Lung microvascular endothelial cell (primary cell): ENCODE results near the gene PSD2. TPM values are rescaled to one million over a fixed set of nuclear protein-coding genes. Genes with fewer than 3 reads are reported as not detected.

ENCODE experiments used
- DNase-seq, 2 donors: peaks; one replicate each; pipeline versions ENCODE4 v3.0.0 to v3.0.0-alpha.2; 2010; ENCODE audit warnings: low read depth in 2 of 2
- total RNA-seq: library from RNA; depleted of rRNA; stranded (reverse); fragments of >200 nt; gene quantifications from 2 replicates; pipeline ENCODE4 v1.2.1, GENCODE V29; 2014

The PSD2 gene
- total RNA-seq, 1 donor from 2014 or later: under 0.01 TPM

- no peak for DNase-seq
Observed at GRCh38 chr5:139872851-139873794, 77.5 kb downstream of the PSD2 start.

DNA sequence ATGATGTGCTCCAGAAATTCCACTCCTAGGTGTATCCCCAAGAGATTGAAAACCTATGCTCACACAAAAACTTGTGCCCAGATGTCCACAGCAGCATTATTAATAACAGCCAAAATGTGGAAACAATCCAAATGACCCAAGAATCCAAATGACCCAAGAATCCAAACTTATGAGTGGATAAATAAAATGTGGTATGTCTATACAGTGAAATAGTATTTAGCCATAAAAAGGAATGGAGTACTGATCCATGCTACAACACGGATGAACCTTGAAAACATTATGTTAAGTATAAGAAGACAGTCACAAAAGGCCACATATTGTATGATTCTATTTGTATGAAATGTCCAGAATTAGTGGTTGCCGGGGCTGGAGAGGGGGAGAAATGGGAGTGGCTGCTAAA, 80.3 kb downstream of the PSD2 start:
- DNase-seq: no peak

DNA sequence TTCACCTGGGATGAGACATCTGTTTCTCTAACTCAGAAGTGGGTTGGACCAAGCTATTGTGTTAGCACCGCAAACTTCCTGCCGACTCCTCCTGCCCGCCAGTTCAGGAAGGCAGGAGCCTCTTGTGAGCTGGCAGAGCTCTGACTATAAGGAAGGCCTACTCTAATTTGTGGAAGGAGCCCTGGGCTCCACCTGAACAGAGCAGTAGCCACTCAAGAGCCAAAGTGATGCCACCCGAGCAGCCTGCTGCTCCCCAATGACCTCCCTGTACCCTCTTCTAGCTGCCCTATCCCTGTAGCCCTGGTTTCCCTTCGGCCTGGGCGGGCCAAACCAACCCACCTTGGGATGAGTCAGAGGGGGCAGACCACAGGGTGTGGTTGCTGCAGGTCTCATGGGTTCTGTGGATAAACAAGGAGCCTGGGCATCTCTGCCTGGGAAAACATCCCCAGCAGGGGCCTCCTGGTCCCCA, 81.6 kb downstream of the PSD2 start:
- peak in 1 of 2 donors; percentile 24 for DNase-seq

- no peak for DNase-seq
Observed at GRCh38 chr5:139878093-139878492, 82.5 kb downstream of the PSD2 start.

DNA sequence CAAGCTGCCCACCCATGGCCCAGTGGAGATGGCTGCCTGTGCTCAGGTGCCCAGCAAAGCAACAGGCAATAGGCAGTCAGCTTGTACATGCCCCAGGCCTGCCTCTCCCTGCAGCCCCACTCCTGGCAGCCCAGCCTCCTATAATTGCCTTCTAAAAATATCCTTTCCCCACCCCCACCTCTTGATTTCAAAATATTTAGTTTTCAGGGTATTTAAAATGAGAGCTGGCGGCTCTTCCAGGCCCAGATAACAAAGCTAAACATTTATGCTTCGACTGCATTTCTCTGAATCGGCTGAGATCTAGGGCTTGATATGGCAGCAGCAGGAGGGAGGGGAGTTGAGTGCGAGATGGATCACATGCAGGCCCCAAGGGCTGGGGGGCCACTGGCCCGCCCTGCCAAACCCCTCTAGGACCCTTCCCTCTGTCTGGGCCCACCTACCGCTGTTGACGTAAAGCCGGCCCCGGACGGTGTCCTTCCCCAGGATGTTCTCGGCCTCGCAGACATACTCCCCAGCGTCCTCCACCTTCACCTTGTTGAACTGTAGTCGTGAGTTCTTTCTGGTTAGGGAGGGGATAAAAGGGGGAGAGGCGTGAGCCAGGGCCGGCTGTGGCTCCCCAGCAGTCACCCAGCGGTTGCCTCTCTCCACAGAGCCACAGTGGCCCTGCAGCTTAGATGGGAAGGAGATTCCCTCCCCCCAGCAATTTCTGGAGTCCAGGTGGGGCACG, 85.0 kb downstream of the PSD2 start:
- DNase-seq: no peak

GRCh38 chr5:139881143-139881733, 85.6 kb downstream of the PSD2 start:
- DNase-seq: no peak

DNA sequence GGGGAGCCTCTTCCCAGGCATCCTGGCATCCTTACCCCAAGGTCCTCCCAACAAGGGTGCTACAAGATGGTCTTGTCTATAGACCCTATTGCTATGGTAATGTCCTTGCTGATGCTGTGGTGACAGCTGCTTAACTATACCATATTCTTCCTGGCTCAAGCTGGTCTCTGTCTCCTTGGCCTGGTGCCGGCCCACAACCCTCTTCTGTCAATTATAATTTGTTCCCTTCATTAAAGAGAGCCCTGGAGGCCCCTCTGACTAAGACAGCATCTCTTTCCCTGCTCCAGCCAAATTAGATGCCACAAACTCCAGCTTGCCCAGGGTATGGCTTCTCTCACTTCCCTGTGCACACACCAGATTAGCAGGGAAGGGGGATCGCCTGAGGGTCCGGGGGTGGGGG, 86.7 kb downstream of the PSD2 start:
- DNase-seq: no peak

GRCh38 chr5:139882961-139883539, 87.4 kb downstream of the PSD2 start:
- no peak for DNase-seq

- no peak for DNase-seq
Observed at GRCh38 chr5:139884144-139884543, 88.5 kb downstream of the PSD2 start.

DNA sequence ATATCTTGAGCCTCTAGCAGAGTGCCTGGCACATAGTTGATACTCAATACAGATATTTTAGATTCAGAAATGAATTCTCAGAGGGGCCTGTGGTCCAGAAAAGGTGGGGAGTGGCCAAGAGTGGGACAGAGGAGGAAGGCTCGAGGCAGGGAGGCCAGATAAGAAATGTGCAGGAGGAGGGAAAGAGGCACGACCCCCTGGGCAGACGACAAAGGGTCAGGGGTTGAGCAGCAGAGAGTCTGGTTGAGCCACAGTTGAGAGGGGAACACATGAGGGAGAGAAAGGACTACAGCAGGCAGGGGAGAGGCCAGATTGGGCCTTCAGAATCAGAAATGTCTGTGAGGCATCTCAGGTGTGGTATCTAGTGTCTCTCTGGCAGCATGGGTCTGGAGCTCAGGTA, 89.1 kb downstream of the PSD2 start:
- DNase-seq: no peak

GRCh38 chr5:139885172-139885856, 89.7 kb downstream of the PSD2 start:
- DNase-seq: no peak

DNA sequence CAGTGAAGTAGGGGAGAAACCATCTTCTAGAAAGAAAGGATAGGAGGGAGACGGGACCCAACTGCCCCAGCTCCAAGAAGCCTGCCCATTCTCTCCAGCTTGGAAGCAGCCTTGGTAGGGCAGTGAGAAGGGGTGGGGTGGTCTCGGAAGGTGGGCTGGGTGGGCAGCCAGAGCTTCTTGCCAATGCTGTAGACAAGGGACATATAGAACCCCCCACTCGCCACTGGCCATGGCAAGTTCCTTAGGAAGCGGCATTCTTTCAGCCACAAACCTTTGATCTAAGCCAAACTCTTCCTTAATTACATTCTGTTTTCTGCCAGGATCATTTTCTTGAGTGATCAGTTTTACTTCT, 90.2 kb downstream of the PSD2 start:
- DNase-seq: no peak

DNA sequence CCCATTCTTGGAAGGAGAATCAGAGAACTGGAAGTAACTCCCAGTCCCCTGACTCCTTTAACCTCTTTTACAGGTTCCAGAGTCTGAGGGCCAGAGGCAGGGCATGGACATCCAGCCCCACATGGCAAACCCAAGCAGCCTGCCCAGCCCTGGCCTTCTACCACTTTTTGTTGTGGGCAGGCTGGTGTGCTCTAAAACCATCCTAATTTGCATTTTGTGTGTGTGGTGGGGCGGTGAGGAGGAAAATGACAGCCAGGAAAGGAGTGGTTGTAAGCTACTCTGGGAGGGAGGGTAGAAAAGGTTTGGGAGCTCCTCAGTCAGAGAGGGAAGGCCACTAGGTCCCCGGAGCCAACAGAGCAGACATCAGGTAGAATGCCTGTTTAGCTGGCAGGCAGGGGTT, 90.6 kb downstream of the PSD2 start:
- DNase-seq: no peak

- DNase-seq: no peak
Observed at GRCh38 chr5:139888370-139888769, 92.8 kb downstream of the PSD2 start.

- no peak for DNase-seq
Observed at GRCh38 chr5:139889410-139889809, 93.8 kb downstream of the PSD2 start.

- DNase-seq: no peak
Observed at GRCh38 chr5:139893873-139894272, 98.3 kb downstream of the PSD2 start.

Other genes with a start within 250 kb of the PSD2 start
- 56.0 and 58.7 TPM in 2 replicates for gene UBE2D2, start 234.5 kb upstream of the PSD2 start, total RNA-seq
- 20.7 and 39.1 TPM in 2 replicates for gene CXXC5, start 147.5 kb upstream of the PSD2 start, total RNA-seq
- 0.20 and 0.44 TPM in 2 replicates for gene NRG2, start 247.5 kb downstream of the PSD2 start, total RNA-seq